HFF-Myc (cell line): Measurements from ENCODE around the gene LPAR1.

Experiments used
- DNase-seq: peaks from one replicate; pipeline ENCODE4 v3.0.0-alpha.2; 2011; ENCODE audit warnings: low read depth; ENCODE audit errors: extremely low read depth
- H3K4me3 ChIP-seq: replicated peaks from 2 replicates; pipeline ENCODE4 v1.5.1; 2011; ENCODE audit warnings: low read depth, mild to moderate bottlenecking, control low read depth, low read length
- CTCF ChIP-seq: IDR thresholded peaks from 2 replicates; pipeline ENCODE4 v1.5.1; 2012; ENCODE audit warnings: mild to moderate bottlenecking, low read depth, low read length, control low read depth; ENCODE audit errors: missing control alignments

The LPAR1 gene

GRCh38 chr9:111034898-111035539, 3.3 kb downstream of the LPAR1 start:
- no peak for TF ChIP-seq CTCF
- H3K4me3 ChIP-seq: peak overlapping the region; percentile 73
- no peak for DNase-seq

- H3K4me3 ChIP-seq: peak overlapping the region; percentile 73
- no peak for TF ChIP-seq CTCF
- no peak for DNase-seq
These were observed 3.9 kb downstream of the LPAR1 start for GRCh38 chr9:111034170-111034897.

GRCh38 chr9:111030492-111030891, 7.8 kb downstream of the LPAR1 start:
- peak; percentile 38 for DNase-seq
- no peak overlapping the region for H3K4me3 ChIP-seq
- no peak for TF ChIP-seq CTCF

- no peak for TF ChIP-seq CTCF
These were observed 9.0 kb downstream of the LPAR1 start for GRCh38 chr9:111029260-111029659.

GRCh38 chr9:111027798-111028197, 10.5 kb downstream of the LPAR1 start:
- no peak for TF ChIP-seq CTCF
- no peak overlapping the region for H3K4me3 ChIP-seq
- no peak for DNase-seq

More at GRCh38 chr9:111029260-111029659, 9.0 kb downstream of the LPAR1 start:
- no peak overlapping the region for H3K4me3 ChIP-seq
- DNase-seq: no peak

GRCh38 chr9:111023128-111023527, 15.1 kb downstream of the LPAR1 start:
- no peak overlapping the region for H3K4me3 ChIP-seq
- DNase-seq: no peak
- no peak for TF ChIP-seq CTCF
